ENCODE measurements around the gene MAML3.

Gene MAML3

GRCh38 chr4:139919521-139919920 is 234.5 kb downstream of the MAML3 start:
- no peaks in the 10 kb centered on the region for H3F3A ChIP-seq (ENCODE audit: insufficient read depth, low read length)
- TF ChIP-seq EZH2 (IDR thresholded peaks at IDR 0.05; ENCODE audit: borderline replicate concordance, low read length) (no peak), CTCF (IDR thresholded peaks at IDR 0.05; ENCODE audit: low read length) (no peak)
- H3K36me3 ChIP-seq (ENCODE audit: insufficient read depth, low read length): no peaks in the 10 kb centered on the region
- H2AFZ ChIP-seq (ENCODE audit: low read length): no peak overlapping the region
- H3K79me2 ChIP-seq (ENCODE audit: insufficient read depth, low read length): no peaks in the 10 kb centered on the region
- H3K9ac ChIP-seq (ENCODE audit: low read length): no peak overlapping the region
- no peak overlapping the region for H3K27ac ChIP-seq (ENCODE audit: low read depth, low read length, poor library complexity, severe bottlenecking)
- H3K4me3 ChIP-seq (ENCODE audit: low read depth, low read length, poor library complexity, severe bottlenecking): no peak overlapping the region
- no peaks in the 10 kb centered on the region for H3K4me1 ChIP-seq (ENCODE audit: insufficient read depth, low read length, severe bottlenecking)
- H3K27me3 ChIP-seq (ENCODE audit: insufficient read depth, low read length): no peaks in the 10 kb centered on the region
- H3K9me2 ChIP-seq (ENCODE audit: low read depth, low read length): no peaks in the 10 kb centered on the region
- H3K9me3 ChIP-seq (ENCODE audit: low read length): no peaks in the 10 kb centered on the region
- H4K20me1 ChIP-seq (ENCODE audit: insufficient read depth, low read length): no peaks in the 10 kb centered on the region
- no peak overlapping the region for H3K4me2 ChIP-seq (ENCODE audit: low read length)

GRCh38 chr4:139919004-139919403 is 235.0 kb downstream of the MAML3 start:
- H3K27ac ChIP-seq (ENCODE audit: low read depth, low read length, poor library complexity, severe bottlenecking): no peak overlapping the region
- no peaks in the 10 kb centered on the region for H3K27me3 ChIP-seq (ENCODE audit: insufficient read depth, low read length)
- no peaks in the 10 kb centered on the region for H3K4me1 ChIP-seq (ENCODE audit: insufficient read depth, low read length, severe bottlenecking)
- H3K9me2 ChIP-seq (ENCODE audit: low read depth, low read length): no peaks in the 10 kb centered on the region
- no peak overlapping the region for H3K4me2 ChIP-seq (ENCODE audit: low read length)
- no peaks in the 10 kb centered on the region for H3K79me2 ChIP-seq (ENCODE audit: insufficient read depth, low read length)
- TF ChIP-seq EZH2 (IDR thresholded peaks at IDR 0.05; ENCODE audit: borderline replicate concordance, low read length) (no peak), CTCF (IDR thresholded peaks at IDR 0.05; ENCODE audit: low read length) (no peak)
- H3K4me3 ChIP-seq (ENCODE audit: low read depth, low read length, poor library complexity, severe bottlenecking): no peak overlapping the region
- no peaks in the 10 kb centered on the region for H4K20me1 ChIP-seq (ENCODE audit: insufficient read depth, low read length)
- no peak overlapping the region for H3K9ac ChIP-seq (ENCODE audit: low read length)
- no peaks in the 10 kb centered on the region for H3K36me3 ChIP-seq (ENCODE audit: insufficient read depth, low read length)
- H2AFZ ChIP-seq (ENCODE audit: low read length): no peak overlapping the region
- H3K9me3 ChIP-seq (ENCODE audit: low read length): no peaks in the 10 kb centered on the region
- H3F3A ChIP-seq (ENCODE audit: insufficient read depth, low read length): no peaks in the 10 kb centered on the region

- Histone ChIP-seq H3K9ac (ENCODE audit: low read length) (no peak overlapping the region), H3K9me3 (ENCODE audit: low read length) (no peaks in the 10 kb centered on the region), H3K4me2 (ENCODE audit: low read length) (no peak overlapping the region), H4K20me1 (ENCODE audit: insufficient read depth, low read length) (no peaks in the 10 kb centered on the region), H3K27me3 (ENCODE audit: insufficient read depth, low read length) (no peaks in the 10 kb centered on the region), H3K9me2 (ENCODE audit: low read depth, low read length) (no peaks in the 10 kb centered on the region), H3K4me1 (ENCODE audit: insufficient read depth, low read length, severe bottlenecking) (no peaks in the 10 kb centered on the region), H3F3A (ENCODE audit: insufficient read depth, low read length) (no peaks in the 10 kb centered on the region), H2AFZ (ENCODE audit: low read length) (no peak overlapping the region), H3K27ac (ENCODE audit: low read depth, low read length, poor library complexity, severe bottlenecking) (no peak overlapping the region), H3K36me3 (ENCODE audit: insufficient read depth, low read length) (no peaks in the 10 kb centered on the region), H3K4me3 (ENCODE audit: low read depth, low read length, poor library complexity, severe bottlenecking) (no peak overlapping the region), H3K79me2 (ENCODE audit: insufficient read depth, low read length) (no peaks in the 10 kb centered on the region)
- no peak for TF ChIP-seq CTCF (IDR thresholded peaks at IDR 0.05; ENCODE audit: low read length)
- TF ChIP-seq EZH2 (IDR thresholded peaks at IDR 0.05; ENCODE audit: borderline replicate concordance, low read length): no peak
These were observed 235.4 kb downstream of the MAML3 start for GRCh38 chr4:139918591-139918990.
